ENCODE measurements around the gene MAP1LC3B.
"Not testable (repeated sequence)": the region's sequence is repeated elsewhere in the genome, so short reads cannot be mapped to it uniquely, and the experiment has no call there.

MAP1LC3B gene

DNA sequence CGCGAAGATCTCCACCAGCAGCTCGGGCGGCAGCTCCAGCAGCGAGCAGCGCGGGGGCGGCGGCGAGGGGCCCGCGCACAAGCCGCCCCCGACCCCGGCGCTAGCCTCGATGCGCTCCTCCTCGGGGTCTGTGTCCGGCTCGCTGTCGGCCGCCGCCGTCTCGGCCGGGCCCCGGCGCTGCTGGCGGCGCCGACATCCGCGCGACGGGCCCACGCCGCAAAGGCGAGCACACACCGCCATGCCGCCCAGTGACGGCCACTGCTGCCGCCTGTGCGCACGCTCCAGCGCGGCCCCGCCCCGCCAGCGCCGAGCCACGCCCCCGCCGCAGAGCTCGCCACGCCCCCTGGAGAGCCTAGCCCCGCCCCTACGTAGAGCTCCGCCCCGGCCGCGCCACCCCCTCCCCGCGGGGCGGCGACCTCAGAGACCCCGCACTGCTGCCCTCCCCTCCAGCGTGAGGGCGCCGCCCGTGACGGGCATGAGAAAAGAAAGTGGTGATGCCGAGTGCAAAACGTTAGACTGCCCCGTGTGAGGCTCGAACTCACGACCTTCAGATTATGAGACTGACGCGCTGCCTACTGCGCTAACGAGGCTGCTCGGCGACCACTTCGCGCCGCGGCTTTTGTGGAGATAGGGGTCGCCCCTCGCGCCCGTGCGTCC, 8.5 kb upstream of the MAP1LC3B start, which contains the start of gene FBXO31:
Gene FBXO31, minus strand, starts transcription at position 272 of the 657 bp plus-strand sequence. Its CDS starts 32 bp downstream, at position 240.
- DNase-seq: peak; percentile 92

DNA sequence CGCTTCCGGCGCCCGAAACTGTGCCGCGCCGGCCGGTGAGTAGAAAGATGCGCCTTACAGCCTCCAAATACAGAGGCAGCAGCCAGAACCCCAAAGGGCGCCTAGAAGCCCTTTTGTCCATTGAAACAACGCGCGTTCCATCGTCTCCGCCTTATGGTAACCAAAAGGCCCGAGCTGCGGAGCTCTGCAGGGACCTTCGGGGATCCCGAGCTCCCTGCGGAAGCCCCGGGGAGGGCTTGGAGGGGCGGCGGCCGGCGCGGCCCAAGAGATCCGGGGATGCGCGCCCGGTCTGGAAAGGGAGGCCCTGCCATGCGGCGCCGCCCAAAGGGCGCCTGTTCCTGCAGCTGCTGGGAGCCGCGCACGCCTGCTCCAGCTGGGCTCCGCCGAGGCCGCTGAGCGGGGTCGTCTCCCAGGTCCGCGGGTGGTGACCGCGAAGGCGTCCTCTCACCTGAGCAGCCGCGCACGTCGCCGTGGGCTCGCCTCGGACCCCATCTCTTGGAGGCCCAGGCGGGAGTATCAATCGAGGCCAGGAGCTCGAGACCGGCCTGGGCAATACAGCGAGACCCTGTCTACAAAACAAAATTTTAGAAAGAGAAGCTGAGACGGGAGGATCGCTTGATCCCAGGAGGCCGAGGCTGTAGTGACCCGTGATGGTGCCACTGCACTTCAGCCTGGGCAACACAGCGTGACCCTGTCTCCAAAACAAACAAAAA, 7.8 kb upstream of the MAP1LC3B start:
- DNase-seq: no peak

DNA sequence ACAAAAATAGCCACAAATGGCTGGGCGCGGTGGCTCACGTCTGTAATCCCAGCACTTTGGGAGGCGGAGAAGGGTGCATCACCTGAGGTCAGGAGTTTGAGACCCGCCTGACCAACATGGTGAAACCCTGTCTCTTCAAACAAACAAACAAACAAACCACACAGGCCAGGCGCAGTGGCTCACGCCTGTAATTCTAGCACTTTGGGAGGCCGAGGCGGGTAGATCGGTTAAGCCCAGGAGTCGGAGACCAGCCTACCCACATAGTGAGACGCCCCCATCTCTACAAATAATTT, 7.3 kb upstream of the MAP1LC3B start:
- not testable (repeated sequence) for DNase-seq

DNA sequence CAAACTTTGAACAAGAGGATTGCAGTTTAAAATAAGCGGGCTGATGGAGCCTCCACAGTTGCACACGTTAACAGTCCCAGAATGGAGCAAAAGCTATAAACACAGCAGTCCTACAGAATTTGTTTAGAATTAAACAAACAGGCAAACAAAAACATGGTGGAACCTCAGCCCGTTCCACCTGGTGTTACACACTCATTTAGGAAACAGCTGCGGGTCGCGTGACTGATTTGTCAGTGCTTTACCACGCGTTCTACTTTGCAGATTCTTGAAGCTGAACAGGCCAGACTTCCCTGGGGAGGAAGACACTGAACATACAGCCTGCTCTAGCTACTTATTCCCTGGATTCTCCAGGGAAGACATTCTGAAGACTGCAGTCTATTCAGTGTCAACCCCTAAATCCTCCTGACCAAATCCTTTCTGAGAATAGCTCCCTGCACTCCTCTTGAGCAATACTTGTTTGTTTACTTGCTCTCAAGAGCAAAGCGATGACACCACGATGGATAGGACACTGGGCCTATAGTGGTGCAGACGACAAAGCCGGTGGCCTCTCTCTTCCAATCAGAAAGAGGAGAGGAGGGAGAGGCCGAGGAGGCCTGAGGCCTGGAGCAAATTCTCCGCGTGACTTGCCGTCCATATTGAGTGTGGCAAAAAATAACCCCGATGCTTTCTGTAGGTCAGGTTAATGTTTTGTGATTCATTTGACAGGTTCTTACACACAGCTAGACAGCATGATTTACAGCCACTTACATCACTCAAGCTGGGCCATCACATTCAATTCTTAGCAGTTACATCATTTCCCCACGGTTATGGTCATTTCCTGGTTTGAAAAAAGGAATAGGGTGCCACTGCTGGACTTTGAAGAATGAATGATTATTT, 4.0 kb upstream of the MAP1LC3B start:
- peak; percentile 71 for DNase-seq

DNA sequence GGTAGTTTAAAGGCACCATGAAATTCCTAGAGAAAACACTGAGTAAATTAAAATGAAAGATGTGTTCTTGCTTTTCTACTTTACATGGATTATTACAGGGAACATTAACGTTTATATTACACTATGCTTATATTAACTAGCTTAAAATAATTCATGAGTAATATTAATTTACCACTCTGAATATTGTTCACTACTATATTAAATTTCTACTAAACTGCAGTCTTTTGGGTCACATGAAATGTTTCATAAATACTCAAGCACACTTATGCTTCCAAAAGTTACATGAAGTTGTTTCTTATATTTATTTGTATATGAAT, 3.4 kb upstream of the MAP1LC3B start:
- no peak for DNase-seq

DNA sequence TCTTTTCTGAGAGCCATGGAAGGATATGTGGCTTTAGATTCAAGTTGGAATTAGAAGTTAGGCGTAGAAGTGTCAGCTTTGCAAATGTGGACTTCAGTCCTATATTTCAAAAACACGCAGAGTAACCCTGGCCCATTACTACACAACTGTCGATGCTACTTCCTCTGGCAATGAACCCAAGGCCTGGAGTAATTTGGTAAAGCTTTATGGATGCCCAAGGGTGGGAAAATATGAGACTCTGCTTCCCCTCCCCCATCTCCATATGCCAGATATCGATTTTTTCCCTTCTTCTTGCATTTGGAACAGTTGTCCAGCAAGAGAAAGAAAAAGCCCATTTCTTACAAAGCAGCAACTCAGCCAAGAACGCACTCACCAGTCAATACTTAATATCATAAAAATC, 2.9 kb upstream of the MAP1LC3B start:
- no peak for DNase-seq

DNA sequence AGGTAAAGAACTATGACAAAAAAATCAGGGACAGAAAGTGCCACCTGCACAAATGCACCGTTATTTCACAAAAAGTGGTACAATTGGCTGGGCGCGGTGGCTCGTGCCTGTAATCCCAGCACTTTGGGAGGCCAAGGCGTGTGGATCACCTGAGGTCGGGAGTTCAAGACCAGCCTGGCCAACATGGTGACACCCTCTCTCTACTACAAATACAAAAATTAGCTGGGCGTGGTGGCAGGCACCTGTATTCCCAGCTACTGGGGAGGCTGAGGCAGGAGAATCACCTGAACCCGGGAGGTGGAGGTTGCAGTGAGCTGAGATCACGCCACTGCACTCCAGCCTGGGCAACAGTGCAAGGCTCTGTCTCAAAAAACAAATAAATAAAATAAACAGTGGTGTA, 2.2 kb upstream of the MAP1LC3B start:
- DNase-seq: not testable (repeated sequence)

DNA sequence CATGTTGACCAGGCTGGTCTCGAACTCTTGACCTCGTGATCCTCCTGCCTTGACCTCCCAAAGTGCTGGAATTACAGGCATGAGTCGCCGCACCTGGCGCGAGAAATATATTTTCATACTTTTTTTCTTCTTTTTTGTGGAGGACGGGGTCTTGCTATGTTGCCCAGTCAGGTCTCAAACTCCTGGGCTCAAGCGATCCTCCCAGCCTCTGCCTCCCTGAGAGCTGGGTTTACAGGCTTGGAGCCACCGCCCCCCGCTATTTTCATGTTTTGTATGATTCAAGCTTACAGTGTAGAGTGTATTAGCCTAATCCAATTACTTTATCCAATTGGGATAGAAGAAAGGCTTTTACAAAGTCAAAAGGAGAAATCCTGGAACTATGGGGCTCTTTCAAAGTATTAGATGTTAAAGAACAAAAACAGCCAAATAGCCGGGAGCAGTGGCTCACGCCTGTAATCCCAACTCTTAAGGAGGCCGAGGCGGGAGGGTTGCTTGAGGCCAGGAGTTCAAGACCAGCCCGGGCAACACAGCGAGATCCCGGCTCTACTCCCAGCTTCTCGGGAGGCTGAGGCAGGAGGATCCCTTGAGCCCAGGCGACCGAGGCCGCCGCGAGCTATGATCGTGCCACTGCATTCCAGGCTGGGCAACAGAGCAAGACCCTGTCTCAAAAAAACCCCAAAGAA, 1.4 kb upstream of the MAP1LC3B start:
- no peak for DNase-seq

DNA sequence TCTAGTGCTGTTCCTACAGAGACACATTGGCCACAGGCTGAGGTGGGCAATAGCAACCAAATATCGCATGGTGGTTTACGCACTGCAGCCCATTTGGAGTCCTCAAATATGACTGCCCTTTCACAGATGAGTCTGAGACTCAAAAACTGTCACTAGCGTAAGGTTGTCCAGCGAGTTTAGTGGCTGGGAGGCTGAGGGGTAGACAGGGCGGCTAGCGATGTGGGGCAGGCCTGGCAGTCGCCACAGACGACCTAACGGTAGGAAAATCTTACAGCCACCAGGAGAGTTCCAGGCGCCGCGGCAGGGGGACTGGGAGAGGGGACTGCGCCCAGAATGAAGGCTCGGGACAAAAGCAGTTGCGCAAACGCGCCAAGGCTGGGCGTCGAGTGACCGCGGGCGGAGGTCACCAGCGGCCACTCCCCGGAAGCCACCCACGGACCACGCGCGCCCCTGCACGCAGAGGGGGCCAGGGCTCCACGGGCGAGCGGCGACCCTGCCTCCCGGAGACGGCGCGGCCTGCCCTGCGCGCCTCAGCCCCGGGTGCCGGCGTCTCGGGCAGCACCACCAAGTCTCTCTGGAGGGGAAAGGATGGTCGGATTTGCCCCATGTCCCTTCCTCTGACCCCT, 699 bp upstream of the MAP1LC3B start:
- no peak for DNase-seq

DNA sequence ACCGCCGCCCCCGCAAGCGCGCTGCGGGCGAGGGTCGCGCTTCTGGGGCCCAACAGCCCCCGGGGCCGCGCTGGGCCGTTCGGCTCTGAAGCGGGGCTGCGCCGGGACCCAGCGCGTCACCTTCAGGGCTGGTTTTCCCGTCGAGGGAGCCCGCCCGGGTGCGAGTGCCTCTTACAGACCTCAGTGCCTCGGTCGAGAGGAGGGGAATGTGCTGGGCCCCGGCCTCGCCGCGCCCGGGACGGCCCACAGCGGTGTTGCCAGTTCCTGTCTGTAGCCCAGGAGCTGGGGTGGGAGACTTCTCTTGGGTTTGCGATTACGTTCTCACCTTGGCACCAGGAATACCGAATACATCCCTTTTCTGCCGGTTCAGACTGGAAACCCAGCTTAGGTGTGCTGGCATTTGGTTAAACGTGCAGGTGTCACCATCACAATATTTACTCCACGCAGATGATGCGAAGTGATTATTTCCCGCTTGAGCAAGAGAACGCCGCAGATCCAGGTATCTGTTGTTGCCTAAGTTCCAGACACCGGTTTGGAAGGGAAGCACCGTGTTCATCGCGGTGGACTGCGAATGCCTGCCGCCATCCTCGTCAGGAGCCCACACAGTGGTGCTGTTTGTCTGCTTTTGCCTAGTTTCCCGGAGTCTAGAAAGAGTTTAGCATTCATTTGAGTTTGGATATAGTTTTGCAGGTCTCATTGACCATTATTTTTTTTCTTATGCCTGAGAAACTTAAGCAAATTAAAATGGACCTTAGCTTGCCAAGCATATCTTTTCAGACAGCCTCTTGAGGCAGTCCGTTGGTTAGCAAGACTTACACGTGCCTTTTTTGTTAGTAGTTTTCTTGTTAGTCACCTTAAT, 914 bp downstream of the MAP1LC3B start:
- DNase-seq: peak; percentile 36

DNA sequence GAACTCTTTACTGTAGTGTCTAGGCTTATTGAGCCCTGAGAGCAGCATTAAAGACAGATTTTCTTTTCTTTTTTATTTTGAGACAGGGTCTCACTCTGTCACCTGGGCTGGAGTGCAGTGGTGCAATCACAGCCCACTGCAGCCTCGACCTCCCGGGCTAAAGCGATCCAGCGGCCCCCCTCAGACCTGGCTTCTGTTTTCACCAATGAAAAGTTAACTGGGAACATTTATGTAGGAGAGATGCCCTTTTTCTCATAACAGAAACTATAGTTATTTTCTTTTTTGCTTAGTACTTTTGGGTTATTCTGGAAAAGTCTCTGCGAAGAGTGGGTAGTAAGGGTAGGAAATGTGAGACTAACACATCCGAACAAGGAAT, 1.5 kb downstream of the MAP1LC3B start:
- DNase-seq: no peak

DNA sequence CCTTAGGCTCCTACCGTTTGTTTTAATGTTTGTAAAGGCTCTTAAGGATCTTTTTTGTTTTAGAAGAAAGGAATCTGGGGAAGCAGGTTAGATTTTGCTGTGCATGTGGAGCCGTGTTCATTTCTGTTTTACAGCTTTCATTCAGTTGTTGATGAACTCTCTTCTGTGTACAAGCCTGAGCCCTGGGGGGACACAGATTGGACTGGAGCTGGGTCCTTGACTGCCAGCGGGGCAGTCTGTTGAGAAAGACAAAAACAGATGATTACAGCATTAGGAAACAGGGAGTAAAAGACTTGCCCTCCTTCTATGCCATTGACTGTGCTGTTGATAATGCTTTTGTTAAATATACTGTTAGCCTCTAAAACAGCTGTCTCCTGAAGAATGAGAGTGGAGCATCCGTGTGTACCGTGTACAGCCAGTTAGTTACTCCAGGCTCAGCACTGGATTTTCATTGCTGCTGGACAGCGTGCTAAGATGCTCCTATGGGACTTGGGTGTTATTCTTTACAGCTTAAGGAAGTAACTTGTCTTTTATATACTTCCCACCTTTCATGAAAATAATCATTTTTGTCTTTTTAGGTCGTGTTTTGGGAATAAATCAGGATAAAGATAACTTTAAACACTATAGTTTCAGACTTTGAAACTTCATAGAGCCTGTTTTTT, 3.2 kb downstream of the MAP1LC3B start:
- DNase-seq: no peak

DNA sequence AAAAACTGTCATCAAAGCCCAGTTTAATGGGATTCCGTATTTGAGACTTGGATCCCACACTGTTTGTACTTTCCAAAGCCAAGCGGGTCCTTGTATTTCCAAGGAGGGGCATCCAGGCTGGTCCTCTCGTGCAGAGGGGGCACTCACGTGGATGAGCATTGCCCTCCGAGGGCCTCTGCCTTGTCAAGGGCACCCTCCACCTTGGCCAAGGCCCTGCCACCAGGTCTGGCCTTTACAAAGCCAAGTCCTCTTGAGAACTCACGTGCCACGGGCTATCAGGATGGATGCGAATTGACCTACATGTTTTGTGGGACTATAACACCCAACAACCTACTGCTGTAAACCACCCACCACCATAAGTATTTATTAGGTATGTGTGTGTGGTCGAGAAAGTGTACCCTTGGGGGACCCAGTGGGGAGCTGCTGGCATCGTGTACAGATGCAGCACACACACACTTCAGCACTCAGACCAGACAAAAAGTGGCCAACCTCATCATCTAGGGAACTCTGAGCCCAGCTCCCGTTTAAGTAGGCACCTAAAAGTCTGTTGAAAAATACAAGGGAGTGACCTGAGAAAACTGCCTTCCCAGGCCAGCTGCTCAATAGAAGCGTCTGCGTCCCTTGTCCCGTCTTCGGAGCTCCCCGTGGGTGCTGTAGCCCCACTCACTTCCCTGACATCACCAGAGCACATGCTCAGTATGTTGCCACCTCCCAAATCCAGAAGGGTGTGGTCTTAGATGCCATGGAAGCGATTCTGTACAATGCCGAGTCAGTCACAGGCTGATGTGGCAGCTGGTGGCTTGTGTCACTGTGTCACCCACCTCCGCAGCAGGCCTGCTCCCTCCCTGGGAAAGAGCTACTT, 12.9 kb downstream of the MAP1LC3B start:
- DNase-seq: no peak

DNA sequence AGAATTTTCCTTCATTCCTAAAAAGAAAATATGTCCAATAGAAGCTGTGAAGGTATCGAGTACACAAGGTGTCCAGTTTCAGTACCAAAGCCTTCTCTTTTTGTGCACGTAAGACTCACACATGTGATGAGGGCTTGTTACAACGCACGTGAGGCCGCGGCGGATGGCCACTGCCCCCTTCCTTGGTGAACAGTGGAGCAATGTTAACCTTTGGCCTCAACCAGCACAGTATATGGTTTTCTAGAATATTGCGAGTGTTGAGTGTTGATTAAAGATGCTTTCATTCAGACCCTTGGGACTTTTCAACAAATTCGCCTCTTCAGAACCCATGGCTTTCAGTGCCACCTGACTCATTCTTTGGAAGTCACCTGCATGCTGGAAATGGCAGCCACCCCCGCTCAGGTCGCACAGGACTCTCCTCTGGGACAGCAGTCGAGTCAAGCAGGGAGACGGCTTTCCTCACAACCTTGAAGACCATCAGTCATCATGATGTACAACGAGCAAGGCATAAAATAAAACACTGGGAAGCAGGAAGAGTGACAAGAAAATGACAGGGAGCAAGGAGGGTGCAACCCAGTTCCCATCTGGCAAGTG, 14.5 kb downstream of the MAP1LC3B start:
- no peak for DNase-seq

DNA sequence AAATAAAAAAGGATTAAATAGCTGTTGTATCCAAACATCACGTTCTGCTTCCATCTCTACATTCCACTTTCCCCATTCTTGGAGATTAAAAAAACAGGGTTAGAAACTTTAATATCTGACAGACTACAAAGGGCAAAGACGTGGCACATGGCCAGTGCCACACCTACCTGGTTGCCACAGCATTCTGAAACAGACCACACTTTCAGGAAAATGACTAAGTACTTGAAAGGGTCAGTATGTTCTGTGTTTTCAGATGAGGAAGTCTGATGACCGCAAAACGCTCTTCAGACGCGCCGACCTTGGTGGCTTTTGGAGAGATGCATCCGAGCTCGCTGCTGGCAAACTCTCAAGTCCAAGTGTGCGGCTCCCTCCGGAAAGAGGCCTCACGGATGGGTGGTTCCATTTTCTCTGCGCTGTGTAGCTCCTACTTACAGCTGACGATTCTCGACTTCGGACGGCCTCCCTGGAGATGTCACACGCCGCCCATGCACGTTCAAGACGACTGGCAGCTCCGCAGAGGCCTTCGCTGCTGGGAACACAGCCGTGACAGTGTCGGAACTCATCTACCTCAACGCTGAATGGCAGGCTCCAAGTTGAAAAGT, 15.5 kb downstream of the MAP1LC3B start:
- no peak for DNase-seq

DNA sequence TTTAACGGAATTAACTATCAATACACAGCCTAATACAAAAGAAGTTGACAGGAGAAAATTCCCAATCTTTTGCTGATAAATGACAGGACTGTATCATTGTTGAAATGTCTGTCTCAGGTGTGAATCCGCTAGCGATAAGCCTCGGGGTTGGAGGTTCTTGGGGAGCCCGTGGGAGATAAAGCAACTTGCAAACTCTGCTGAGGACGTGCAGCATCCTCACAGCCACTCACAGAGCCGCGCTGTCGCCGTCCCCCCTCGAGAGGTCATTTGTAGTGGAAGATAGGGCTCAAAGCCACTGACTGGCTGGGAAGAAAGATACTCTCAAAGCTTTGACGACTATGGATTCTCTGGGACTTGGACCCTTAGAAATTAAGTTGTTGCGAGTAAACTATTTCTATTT, 17.0 kb downstream of the MAP1LC3B start:
- DNase-seq: no peak

DNA sequence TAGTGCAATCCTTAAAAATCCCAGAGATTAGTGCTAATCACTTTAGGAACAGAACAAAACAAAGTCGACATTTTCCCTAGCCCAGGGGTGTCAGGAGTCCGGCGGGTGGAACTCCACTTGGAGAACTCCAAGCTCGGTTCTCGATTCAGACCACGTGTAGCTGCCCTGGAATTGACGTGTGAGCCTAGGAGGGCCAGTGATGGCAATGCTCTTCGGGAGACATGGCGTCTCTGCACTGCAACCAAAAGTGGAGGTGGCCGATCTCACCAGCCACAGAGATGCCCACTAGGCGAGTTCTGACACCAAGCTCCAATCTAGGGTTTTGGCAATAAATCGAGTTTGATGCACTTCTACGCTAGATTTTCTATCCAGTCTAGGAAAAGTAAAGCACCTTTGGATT, 17.6 kb downstream of the MAP1LC3B start:
- DNase-seq: no peak

DNA sequence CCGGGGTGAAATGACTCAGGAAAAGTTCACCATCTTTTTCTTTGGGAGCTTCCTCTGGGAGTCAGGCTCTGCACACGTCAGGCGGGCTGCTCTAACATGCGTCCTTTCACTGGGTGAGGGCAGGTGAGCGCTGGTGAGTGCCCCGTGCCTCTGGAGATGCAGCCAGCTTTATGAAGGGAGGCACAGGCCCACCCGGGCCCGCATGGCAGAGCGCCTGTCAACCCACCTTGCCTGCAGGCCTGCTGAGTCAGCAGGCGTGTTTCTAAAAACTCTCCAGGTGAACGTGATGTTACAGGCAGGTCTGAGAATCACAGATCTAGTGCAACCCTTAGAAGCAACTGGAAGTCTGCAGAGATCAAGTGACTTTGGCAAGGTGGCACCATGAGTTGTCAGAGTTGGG, 18.4 kb downstream of the MAP1LC3B start:
- no peak for DNase-seq

DNA sequence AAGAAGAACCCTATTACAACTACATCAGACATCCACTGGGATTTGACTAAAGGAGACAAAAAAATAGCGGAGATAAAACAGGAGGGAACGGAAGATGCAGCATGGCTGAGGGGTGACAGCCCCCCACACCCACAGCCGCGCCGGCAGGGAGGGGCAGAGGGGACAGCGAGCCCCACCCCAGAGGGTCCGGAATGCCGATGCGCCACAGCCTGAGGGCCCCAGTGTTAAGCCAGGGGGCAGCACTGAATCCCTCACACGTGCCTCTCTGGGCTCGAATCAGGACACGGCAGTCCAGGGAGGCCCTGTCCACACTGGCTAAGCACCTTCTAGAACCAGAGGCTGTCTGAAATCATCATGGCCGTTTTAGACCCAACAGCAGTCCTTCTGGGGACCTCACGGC, 18.8 kb downstream of the MAP1LC3B start:
- DNase-seq: no peak
